Panc1 (cell line): Measurements from ENCODE around the gene SERTAD4. TPM values are rescaled to one million over a fixed set of nuclear protein-coding genes. Genes with fewer than 3 reads are reported as not detected.

Experiments
- ATAC-seq: fragments of 200-7000 bp; cut with Tn5 transposase; 2 replicates; pipeline ENCODE4 v1.9.1; 2020; ENCODE audit warnings: mild to moderate bottlenecking, moderate library complexity
- BruUV-seq: library from RNA; stranded (reverse); fragments of 400-500 nt; replicated peaks from 2 replicates; lab custom pipeline; 2021; lab: Mats Ljungman, UMichigan
- CTCF ChIA-PET: fragments of 300-600 bp; sonication (Branson Sonifier 250); formaldehyde crosslinking; loops from one replicate; lab custom pipeline; 2022; ENCODE audit warnings: antibody characterized with exemption; lab: Charles Lee
- POLR2A ChIA-PET: fragments of 300-600 bp; sonication (Branson Sonifier 250); formaldehyde crosslinking; loops from one replicate; lab custom pipeline; 2022; ENCODE audit warnings: antibody characterized with exemption; lab: Charles Lee
- DNase-seq: peaks from one replicate; pipeline ENCODE4 v3.0.0-alpha.2; 2010; ENCODE audit warnings: low read depth, low spot score
- H3K27ac ChIP-seq: 2 replicates; pipeline ENCODE4 v1.5.1; 2011; ENCODE audit warnings: mild to moderate bottlenecking, low read length, inconsistent platforms
- H3K27me3 ChIP-seq: fragments of 200-500 bp; sonication (Bioruptor generic); 2 replicates; pipeline ENCODE4 v1.6.0; 2014; ENCODE audit warnings: low read length, inconsistent platforms; ENCODE audit not compliant: control insufficient read depth, insufficient read depth
- H3K36me3 ChIP-seq: fragments of 200-500 bp; sonication (Bioruptor generic); 2 replicates; pipeline ENCODE4 v1.5.1; 2014; ENCODE audit warnings: inconsistent platforms, mild to moderate bottlenecking, low read length, moderate library complexity; ENCODE audit not compliant: control insufficient read depth, insufficient read depth
- H3K4me1 ChIP-seq: 2 replicates; pipeline ENCODE4 v1.5.1; 2011; ENCODE audit warnings: inconsistent platforms, mild to moderate bottlenecking, low read length, moderate library complexity; ENCODE audit not compliant: control insufficient read depth, insufficient read depth
- H3K4me3 ChIP-seq, 2 experiments: 2 replicates each; pipeline ENCODE4 v1.5.1; 2011 to 2012; ENCODE audit warnings: low read depth in 2 of 2, low read length in 2 of 2, mild to moderate bottlenecking in 2 of 2, inconsistent platforms in 1 of 2, moderate library complexity in 1 of 2
- H3K9me3 ChIP-seq: fragments of 200-500 bp; sonication (Bioruptor generic); 2 replicates; pipeline ENCODE4 v1.5.1; 2014; ENCODE audit warnings: low read depth, mild to moderate bottlenecking, inconsistent platforms, low read length, moderate library complexity; ENCODE audit not compliant: control insufficient read depth, insufficient read depth
- POLR2AphosphoS5 ChIP-seq: IDR thresholded peaks from 2 replicates; pipeline ENCODE4 v1.6.1; 2012; ENCODE audit warnings: mild to moderate bottlenecking, low read depth, low read length, moderate library complexity
- REST ChIP-seq, 2 experiments: IDR thresholded peaks; 2 replicates each; pipeline ENCODE4 v1.6.1; 2011 to 2012; ENCODE audit warnings: low read depth in 2 of 2, control low read depth in 1 of 2, low read length in 1 of 2, mild to moderate bottlenecking in 1 of 2, moderate library complexity in 1 of 2; ENCODE audit not compliant: insufficient read depth in 1 of 2
- SIN3A ChIP-seq: IDR thresholded peaks from 2 replicates; pipeline ENCODE4 v1.6.1; 2012; ENCODE audit warnings: low read depth, mild to moderate bottlenecking, low read length, moderate library complexity, borderline replicate concordance; ENCODE audit not compliant: insufficient read depth
- TCF7L2 ChIP-seq: IDR thresholded peaks from 2 replicates; pipeline ENCODE4 v1.6.1; 2011; ENCODE audit warnings: mild to moderate bottlenecking, low read depth, low read length, inconsistent platforms
- in situ Hi-C: cut with HindIII; loops from 2 replicates; pipeline ENCODE4 v1.10.0; 2016; ENCODE audit warnings: low sequenced_read_pairs, low pct_unique_long_range_greater_than_20kb
- intact Hi-C: fragments of 100-400 bp; cut with micrococcal nuclease; formaldehyde crosslinking; loops from one replicate; pipeline ENCODE4 v1.10.0; 2022; ENCODE audit not compliant: unreplicated experiment
- total RNA-seq: library from RNA; stranded (reverse); gene quantifications from one replicate; pipeline ENCODE4 v1.2.1, GENCODE V29; 2021; ENCODE audit not compliant: unreplicated experiment
- TF ChIP-seq, protein P1 (sequence below): fragments of 450-650 bp; IDR thresholded peaks from 2 replicates; pipeline ENCODE4 v1.5.1; 2017; ENCODE audit warnings: mild to moderate bottlenecking

SERTAD4 gene
- total RNA-seq, 1 experiment from 2014 or later, result 0.31 TPM

DNA sequence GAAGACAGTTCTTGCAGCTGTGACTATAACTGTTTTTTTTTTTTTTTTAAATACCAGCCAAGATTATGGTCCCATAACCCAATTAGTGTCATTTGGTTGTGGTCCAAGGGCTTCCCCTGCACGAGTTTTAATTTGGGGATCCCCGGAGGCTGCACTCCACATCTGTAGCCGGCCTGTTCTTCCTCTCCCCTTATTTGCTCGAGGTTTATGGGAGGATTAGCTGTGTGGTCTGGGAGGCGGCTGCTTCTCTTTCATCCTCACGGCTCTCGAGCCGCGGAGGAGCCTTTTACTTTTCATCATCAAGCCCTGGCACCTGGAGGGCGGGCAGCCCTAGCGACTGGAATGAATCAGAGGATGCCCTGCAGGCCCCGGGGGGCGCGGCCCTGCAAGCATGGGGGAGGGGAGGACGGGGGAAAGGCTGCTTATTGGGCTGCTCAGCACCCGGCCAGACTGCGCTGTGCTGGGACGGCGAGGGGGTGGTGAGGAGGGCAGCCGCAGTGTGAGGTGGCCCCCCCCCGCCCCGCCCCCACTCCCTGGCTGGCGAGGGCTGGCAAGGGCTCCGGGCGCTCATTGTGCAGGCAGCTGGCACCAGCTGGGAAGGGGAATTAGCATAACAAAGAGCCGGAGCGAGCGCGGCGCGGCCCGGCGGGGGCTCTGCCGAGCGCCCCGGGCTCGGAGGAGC is 18.5 kb downstream of the SERTAD4 start:
- peak; percentile 52; the same call in 1 of the 2 replicates for TF ChIP-seq TCF7L2
- TF ChIP-seq, protein P1, sequence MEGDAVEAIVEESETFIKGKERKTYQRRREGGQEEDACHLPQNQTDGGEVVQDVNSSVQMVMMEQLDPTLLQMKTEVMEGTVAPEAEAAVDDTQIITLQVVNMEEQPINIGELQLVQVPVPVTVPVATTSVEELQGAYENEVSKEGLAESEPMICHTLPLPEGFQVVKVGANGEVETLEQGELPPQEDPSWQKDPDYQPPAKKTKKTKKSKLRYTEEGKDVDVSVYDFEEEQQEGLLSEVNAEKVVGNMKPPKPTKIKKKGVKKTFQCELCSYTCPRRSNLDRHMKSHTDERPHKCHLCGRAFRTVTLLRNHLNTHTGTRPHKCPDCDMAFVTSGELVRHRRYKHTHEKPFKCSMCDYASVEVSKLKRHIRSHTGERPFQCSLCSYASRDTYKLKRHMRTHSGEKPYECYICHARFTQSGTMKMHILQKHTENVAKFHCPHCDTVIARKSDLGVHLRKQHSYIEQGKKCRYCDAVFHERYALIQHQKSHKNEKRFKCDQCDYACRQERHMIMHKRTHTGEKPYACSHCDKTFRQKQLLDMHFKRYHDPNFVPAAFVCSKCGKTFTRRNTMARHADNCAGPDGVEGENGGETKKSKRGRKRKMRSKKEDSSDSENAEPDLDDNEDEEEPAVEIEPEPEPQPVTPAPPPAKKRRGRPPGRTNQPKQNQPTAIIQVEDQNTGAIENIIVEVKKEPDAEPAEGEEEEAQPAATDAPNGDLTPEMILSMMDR, result no peak
- intact Hi-C loops (no loop called here), in situ Hi-C loops (no loop called here)
- CTCF ChIA-PET, result no interaction called here
- ATAC-seq (peak; percentile 65), DNase-seq (no peak)
- H3K36me3 ChIP-seq, result no peaks in the 10 kb centered on the region
- no peaks in the 10 kb centered on the region for H3K9me3 ChIP-seq
- peaks cover 6% of the 10 kb centered on the region; the same call in 1 of the 2 replicates for H3K27me3 ChIP-seq
- peak overlapping the region; percentile 37 to 38 for H3K4me3 ChIP-seq
- H3K4me1 ChIP-seq, result no peaks in the 10 kb centered on the region
- H3K27ac ChIP-seq, result no peak overlapping the region
- POLR2A ChIA-PET, result no interaction called here
- no TSS peak for BruUV-seq

DNA sequence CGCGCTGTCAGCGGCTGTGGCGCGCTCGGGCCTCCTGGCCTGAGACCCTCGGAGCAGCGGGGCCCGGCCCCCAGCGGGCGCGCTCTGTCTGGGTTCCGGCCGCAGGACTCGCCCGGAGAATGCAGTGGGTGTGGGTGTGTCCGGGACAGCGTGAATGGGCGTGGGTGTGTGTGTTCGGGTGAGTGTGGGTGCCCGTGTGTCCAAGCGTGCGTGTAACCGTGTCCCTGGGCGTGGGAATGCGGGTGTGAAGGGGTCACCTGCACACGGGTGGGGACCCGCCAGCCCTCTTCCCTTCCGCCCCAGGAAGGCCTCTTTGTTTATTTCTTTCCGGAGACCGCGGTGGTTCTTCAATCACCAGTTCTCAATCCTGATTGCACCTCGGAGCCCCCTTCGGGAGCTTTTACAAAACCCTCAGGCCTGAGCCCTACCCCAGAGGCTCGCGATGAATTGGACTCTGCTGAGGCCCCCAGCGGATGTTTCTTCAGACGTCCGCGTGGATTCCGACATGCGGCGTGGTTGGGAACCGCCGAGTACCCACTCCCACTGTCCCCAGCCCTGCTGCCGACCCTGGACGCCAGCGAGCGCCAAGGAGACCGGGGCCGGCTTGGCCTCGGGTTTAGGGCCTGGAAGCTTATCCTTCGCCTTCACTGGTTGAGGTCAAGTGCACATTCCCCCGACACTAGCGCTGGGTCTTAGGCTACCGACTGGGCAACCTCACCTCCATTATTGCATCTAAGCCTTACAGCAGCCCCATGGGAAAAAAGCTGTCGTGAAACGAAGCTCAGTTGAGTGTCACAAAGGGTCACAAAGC is 19.3 kb downstream of the SERTAD4 start:
- no peak overlapping the region for H3K27ac ChIP-seq
- CTCF ChIA-PET, result no interaction called here

More for the DNA sequence above, 19.3 kb downstream of the SERTAD4 start:
- no peak for TF ChIP-seq TCF7L2
- no peak for TF ChIP-seq POLR2AphosphoS5
- TF ChIP-seq REST (IDR thresholded peaks at IDR 0.05; ENCODE audit: insufficient read depth in 1 of 2, low read depth in 2 of 2, low read length in 1 of 2), result no peak
- TF ChIP-seq, protein P1, result no peak
- TF ChIP-seq SIN3A, result no peak
- BruUV-seq, result no TSS peak
- Histone ChIP-seq H3K36me3 (no peaks in the 10 kb centered on the region), H3K4me3 (peak overlapping the region; percentile 37 to 38), H3K4me1 (no peaks in the 10 kb centered on the region), H3K27me3 (peaks cover 3% of the 10 kb centered on the region; the same call in 1 of the 2 replicates), H3K9me3 (no peaks in the 10 kb centered on the region)
- intact Hi-C loops, result no loop called here
- POLR2A ChIA-PET, result no interaction called here
- no peak for DNase-seq
- ATAC-seq, result no peak
- in situ Hi-C loops, result no loop called here
